HG02798 (cell line): ENCODE results near the gene ASB11.

Experiments
- ATAC-seq: cut with Tn5 transposase; IDR thresholded peaks from one replicate; pipeline ENCODE4 v1.9.1; 2021; ENCODE audit warnings: mild to moderate bottlenecking; ENCODE audit not compliant: unreplicated experiment, poor library complexity

ASB11 gene

GRCh38 chrX:15236146-15236545 is 79.3 kb downstream of the ASB11 start:
- no peak for ATAC-seq

- no peak for ATAC-seq
Observed at GRCh38 chrX:15235001-15235400, 80.4 kb downstream of the ASB11 start.

- ATAC-seq, result no peak
Observed at GRCh38 chrX:15233416-15234015, 81.9 kb downstream of the ASB11 start.
